NCI-H526 (cell line): Measurements from ENCODE around the gene ANK2.
"Not testable (repeated sequence)": the region's sequence is repeated elsewhere in the genome, so short reads cannot be mapped to it uniquely, and the experiment has no call there.

Source experiments
- DNase-seq, 2 experiments: peaks; one replicate each; lab custom pipeline; 2025; lab: John Stamatoyannopoulos, UW

Gene ANK2

GRCh38 chr4:113052379-113052951 lies 3.0 kb downstream of the ANK2 start:
- DNase-seq, result no peak

GRCh38 chr4:113053883-113054282 lies 4.4 kb downstream of the ANK2 start:
- DNase-seq, result no peak

GRCh38 chr4:113056318-113056717 lies 6.9 kb downstream of the ANK2 start:
- no peak for DNase-seq

- no peak for DNase-seq
Observed at GRCh38 chr4:113057891-113058290, 8.4 kb downstream of the ANK2 start.

GRCh38 chr4:113059449-113060182 lies 10.2 kb downstream of the ANK2 start:
- no peak for DNase-seq

GRCh38 chr4:113060853-113061252 lies 11.4 kb downstream of the ANK2 start:
- no peak for DNase-seq

GRCh38 chr4:113064244-113064643 lies 14.8 kb downstream of the ANK2 start:
- peak; percentile 83 to 87 for DNase-seq

GRCh38 chr4:113065629-113066028 lies 16.2 kb downstream of the ANK2 start:
- DNase-seq, result no peak

GRCh38 chr4:113068771-113069170 lies 19.3 kb downstream of the ANK2 start:
- DNase-seq, result not testable (repeated sequence)

- no peak for DNase-seq
Observed at GRCh38 chr4:113069212-113069892, 19.9 kb downstream of the ANK2 start.

- DNase-seq, result no peak
Observed at GRCh38 chr4:113070755-113071154, 21.3 kb downstream of the ANK2 start.

- DNase-seq, result no peak
Observed at GRCh38 chr4:113071274-113071673, 21.8 kb downstream of the ANK2 start.

- DNase-seq, result no peak
Observed at GRCh38 chr4:113071805-113072204, 22.4 kb downstream of the ANK2 start.

- no peak for DNase-seq
Observed at GRCh38 chr4:113073451-113074005, 24.1 kb downstream of the ANK2 start.

- DNase-seq, result peak in 1 of 2 experiments; percentile 13
Observed at GRCh38 chr4:113077575-113077974, 28.1 kb downstream of the ANK2 start.

- DNase-seq, result no peak
Observed at GRCh38 chr4:113078066-113078465, 28.6 kb downstream of the ANK2 start.

GRCh38 chr4:113080050-113080449 lies 30.6 kb downstream of the ANK2 start:
- no peak for DNase-seq

GRCh38 chr4:113080624-113081023 lies 31.2 kb downstream of the ANK2 start:
- DNase-seq, result no peak

GRCh38 chr4:113083346-113083745 lies 33.9 kb downstream of the ANK2 start:
- no peak for DNase-seq

- no peak for DNase-seq
Observed at GRCh38 chr4:113086172-113086695, 36.8 kb downstream of the ANK2 start.

- no peak for DNase-seq
Observed at GRCh38 chr4:113088050-113088449, 38.6 kb downstream of the ANK2 start.

GRCh38 chr4:113090954-113091353 lies 41.5 kb downstream of the ANK2 start:
- no peak for DNase-seq

GRCh38 chr4:113094331-113094730 lies 44.9 kb downstream of the ANK2 start:
- no peak for DNase-seq
